NCI-H2196 (cell line): ENCODE data around the gene MORN1.
A peak's percentile ranks its signal among the peaks of the same experiment; 100 is the strongest.
"Not testable (repeated sequence)": the region's sequence is repeated elsewhere in the genome, so short reads cannot be mapped to it uniquely, and the experiment has no call there.

Experiments used
- DNase-seq: peaks from one replicate; lab custom pipeline; 2025; ENCODE audit not compliant: unreplicated experiment; lab: John Stamatoyannopoulos, UW

Gene MORN1

GRCh38 chr1:2297246-2298011, 93.9 kb downstream of the MORN1 start:
- no peak for DNase-seq

GRCh38 chr1:2296614-2297013, 94.7 kb downstream of the MORN1 start:
- no peak for DNase-seq

GRCh38 chr1:2296211-2296610, 95.1 kb downstream of the MORN1 start:
- DNase-seq, result not testable (repeated sequence)

GRCh38 chr1:2295526-2295925, 95.8 kb downstream of the MORN1 start:
- no peak for DNase-seq

GRCh38 chr1:2294725-2295078, 96.7 kb downstream of the MORN1 start:
- DNase-seq, result no peak

GRCh38 chr1:2294033-2294724, 97.2 kb downstream of the MORN1 start:
- DNase-seq, result no peak

- no peak for DNase-seq
Observed at GRCh38 chr1:2292725-2293450, 98.5 kb downstream of the MORN1 start.

GRCh38 chr1:2291577-2291976, 99.8 kb downstream of the MORN1 start:
- no peak for DNase-seq

GRCh38 chr1:2290595-2291510, 100.5 kb downstream of the MORN1 start:
- DNase-seq, result no peak

- no peak for DNase-seq
Observed at GRCh38 chr1:2290171-2290578, 101.2 kb downstream of the MORN1 start.

GRCh38 chr1:2289607-2290006, 101.7 kb downstream of the MORN1 start:
- no peak for DNase-seq

- DNase-seq, result peak; percentile 41
Observed at GRCh38 chr1:2288816-2289536, 102.4 kb downstream of the MORN1 start.

GRCh38 chr1:2288311-2288710, 103.0 kb downstream of the MORN1 start:
- no peak for DNase-seq

GRCh38 chr1:2287649-2288048, 103.7 kb downstream of the MORN1 start:
- no peak for DNase-seq

GRCh38 chr1:2286923-2287322, 104.4 kb downstream of the MORN1 start:
- DNase-seq, result no peak

GRCh38 chr1:2284932-2285331, 106.4 kb downstream of the MORN1 start:
- no peak for DNase-seq

- no peak for DNase-seq
Observed at GRCh38 chr1:2283991-2284895, 107.1 kb downstream of the MORN1 start.

GRCh38 chr1:2283371-2283990, 107.9 kb downstream of the MORN1 start:
- DNase-seq, result no peak
